NCI-H1436 (cell line): Measurements from ENCODE around the gene FAM118A.
"Not testable (repeated sequence)": the region's sequence is repeated elsewhere in the genome, so short reads cannot be mapped to it uniquely, and the experiment has no call there.

ENCODE experiments used
- DNase-seq: peaks from one replicate; lab custom pipeline; 2025; lab: John Stamatoyannopoulos, UW

FAM118A gene

DNA sequence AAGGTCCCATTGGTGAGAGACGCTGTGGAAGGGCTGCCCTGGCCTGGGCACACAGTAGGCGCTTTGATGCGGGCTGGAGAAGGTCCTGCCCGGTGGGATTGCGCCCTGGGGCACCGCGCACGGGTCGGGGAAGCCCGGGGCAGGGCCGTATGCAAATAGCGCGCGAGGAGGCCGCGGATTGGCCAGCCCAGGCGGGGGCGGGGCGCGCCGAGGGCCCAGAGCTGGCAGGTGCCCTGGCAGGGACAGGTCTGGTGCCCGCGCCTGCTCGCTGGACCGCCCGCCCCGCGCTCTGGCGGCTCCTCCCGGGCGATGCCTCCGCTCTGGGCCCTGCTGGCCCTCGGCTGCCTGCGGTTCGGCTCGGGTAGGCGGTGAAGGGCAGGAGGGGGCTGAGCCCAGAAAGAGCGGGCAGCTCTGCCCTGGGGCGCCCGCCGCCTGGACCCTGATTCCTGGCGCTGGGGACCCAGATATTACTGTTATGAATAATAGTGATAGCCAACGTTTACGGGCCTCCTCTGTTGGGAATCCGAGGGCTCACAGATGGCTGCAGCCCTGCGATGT is 24.9 kb upstream of the FAM118A start, which contains the start of gene UPK3A:
UPK3A (plus strand) TSS at position 245 of the 558 bp plus-strand sequence; CDS start at position 310, 65 bp downstream.
- DNase-seq = peak; percentile 42

GRCh38 chr22:45285263-45286058 is 24.3 kb upstream of the FAM118A start:
- no peak for DNase-seq

DNA sequence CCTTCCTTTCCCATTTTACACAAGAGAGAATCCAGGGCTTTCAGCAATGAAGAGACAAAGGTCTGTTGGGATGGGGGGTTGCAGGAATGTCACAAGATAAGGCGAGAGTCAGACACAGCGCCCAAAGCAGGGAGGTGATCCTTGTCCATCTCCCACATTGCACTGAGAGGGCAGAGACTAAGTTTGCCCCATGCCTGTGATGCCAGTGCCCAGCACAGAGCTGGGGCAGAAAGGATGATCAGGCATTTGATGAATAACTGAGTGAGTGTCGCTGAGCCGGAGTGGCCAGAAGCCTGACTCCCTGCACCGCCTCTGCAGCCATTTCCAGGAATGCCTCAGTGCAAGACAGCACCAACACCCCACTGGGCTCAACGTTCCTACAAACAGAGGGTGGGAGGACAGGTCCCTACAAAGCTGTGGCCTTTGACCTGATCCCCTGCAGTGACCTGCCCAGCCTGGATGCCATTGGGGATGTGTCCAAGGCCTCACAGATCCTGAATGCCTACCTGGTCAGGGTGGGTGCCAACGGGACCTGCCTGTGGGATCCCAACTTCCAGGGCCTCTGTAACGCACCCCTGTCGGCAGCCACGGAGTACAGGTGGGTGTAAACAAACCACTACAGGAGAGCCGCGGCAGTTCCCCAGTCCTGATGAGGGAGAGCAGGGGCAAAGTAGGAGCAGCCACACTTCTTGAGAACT is 22.7 kb upstream of the FAM118A start:
- DNase-seq = no peak

- DNase-seq = peak; percentile 74
These were observed 19.3 kb upstream of the FAM118A start for GRCh38 chr22:45290410-45290936.

DNA sequence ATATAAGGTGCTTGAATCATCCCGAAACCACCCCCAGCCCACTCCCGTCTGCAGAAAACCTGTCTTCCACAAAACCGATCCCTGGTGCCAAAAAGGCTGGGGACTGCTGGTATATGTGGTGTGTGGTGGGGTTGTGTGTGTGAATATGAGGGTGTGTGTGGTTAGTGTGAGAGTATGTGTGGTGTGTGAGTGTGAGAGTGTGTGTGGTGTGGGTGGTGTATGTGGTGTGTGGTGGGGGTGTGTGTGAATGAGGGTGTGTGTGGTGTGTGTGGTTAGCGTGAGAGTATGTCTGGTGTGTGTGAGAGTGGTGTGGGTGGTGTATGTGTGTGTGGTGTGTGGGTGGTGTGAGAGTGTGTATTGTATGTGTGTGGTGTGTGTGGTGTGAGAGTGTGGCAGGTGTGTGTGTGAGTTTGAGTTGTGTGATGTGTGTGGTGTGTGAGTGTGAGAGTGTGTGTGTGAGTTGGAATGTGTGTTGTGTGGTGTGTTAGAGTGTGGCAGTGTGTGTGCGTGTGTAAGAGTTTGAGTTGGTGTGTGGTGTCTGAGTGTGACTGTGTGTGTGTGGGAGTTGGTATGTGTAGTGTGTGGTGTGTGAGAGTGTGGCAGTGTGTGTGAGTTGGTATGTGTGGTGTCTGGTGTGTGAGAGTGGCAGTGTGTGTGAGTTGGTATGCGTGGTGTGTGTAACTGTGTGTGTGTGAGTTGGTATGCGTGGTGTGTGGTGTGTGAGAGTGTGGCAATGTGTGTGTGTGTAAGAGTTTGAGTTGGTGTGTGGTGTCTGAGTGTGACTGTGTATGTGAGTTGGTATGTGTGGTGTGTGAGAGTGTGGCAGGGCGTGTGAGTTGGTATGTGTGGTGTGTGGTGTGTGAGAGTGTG is 18.4 kb upstream of the FAM118A start:
- no peak for DNase-seq

DNA sequence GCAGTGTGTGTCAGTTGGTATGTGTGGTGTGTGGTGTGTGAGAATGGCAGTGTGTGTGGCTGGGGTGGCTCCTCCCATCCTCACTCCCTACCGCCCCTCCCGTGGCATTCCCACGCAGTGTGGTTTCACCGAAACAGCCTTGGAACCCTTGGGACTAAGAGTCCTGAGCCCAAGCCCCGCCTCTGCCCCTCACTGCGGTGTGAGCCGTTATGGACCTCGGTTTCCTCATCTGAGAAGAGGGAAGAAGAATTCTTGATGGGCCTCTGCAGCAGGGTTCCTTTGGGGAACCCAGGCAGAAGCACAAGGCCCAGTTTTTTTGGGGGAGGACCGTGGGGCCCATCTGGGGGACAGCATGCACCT is 17.8 kb upstream of the FAM118A start:
- DNase-seq = no peak

DNA sequence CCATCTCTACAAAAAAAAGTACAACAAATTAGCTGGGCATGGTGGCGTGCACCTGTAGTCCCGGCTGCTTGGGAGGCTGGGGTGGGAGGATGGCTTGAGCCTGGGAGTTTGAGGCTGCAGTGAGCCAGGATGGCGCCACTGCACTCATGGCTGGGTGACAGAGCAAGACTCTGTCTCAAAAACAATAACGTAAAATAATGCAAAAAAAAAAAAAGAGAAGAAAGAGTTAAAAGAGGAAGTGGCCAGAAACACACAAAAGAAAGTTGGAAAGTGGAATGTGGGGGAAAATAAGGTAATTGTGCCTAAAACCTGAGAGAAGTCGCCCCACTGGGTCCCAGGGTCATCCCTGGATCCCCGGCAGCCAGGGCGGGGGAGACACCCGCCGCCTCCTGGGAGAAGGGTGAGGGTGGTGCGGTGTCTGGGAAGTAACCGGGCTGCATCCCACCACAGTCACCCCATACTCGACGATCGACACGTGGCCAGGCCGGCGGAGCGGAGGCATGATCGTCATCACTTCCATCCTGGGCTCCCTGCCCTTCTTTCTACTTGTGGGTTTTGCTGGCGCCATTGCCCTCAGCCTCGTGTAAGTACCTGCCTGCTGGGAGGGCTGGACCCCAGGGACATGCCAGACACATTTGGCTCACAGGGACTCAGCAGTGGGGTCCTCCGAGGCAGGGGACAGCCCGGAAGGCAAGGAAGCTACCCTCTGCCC is 16.8 kb upstream of the FAM118A start:
- no peak for DNase-seq

DNA sequence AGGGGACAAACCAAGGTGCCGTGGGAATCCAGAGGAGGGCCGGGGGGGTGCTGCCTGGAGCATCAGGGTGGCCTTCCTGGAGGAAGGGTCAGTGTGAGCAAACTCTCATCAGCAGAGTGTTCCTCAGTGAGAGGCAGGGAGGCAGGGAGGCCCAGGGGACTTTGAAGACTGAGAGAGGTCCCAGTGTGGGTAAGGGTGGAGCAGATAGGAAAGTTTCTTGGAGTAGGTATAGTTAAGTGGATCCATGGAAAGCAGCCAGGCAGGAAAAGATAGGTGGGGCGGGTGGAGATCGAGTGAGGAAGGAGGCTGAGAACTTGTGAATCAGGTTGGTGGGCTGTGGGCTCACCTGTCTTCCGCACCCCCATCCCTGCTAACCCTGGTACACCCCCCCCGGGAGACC is 15.7 kb upstream of the FAM118A start:
- no peak for DNase-seq

DNA sequence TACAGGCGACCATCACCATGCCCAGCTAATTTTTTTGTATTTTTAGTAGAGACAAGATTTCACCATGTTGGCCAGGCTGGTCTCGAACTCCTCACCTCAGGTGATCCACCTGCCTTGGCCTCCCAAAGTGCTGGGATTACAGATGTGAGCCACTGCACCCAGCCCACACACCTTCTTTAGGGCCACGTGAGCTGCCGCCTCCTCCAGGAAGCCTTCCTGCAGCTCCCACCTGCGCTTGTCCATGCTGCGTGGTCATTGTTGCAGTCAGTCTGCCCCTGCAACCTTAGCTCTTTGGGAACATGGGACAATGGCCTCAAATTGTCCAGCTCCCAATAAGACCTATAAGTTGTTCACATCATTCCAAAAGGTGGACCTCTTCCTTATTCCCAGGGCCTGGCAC is 14.7 kb upstream of the FAM118A start:
- DNase-seq = not testable (repeated sequence)

- DNase-seq = no peak
These were observed 14.2 kb upstream of the FAM118A start for GRCh38 chr22:45295492-45295891.

DNA sequence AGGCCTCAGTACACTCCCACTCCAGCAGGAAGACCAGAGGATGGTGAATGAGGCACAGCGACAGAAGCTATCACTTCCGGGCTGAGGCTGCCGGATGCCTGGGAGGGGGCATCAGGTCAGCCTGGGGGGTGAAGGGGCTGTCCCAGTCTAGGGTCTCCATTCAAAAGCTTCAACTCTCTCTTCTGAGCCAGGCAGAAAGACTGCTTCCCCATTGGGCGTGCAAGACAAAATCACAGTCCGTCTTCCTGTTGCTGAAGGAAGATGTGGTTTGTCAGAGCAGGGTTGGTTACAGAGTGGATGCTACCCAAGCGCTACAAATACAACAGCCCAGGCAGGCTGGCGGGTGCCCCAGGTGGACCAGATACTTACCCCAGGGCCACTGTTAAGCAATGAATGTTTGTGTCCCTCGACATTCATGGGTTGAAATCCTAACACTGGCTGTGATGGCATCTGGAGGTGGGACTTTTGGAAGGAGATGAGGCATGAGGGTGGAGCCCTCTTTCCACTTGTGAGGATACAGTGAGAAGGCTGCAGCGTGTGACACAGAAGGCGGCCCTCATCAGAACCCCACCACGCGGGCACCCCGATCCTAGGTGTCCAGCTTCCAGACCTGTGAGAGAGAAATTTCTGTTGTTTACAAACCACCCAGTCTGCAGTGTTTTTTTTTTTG is 13.0 kb upstream of the FAM118A start:
- no peak for DNase-seq

DNA sequence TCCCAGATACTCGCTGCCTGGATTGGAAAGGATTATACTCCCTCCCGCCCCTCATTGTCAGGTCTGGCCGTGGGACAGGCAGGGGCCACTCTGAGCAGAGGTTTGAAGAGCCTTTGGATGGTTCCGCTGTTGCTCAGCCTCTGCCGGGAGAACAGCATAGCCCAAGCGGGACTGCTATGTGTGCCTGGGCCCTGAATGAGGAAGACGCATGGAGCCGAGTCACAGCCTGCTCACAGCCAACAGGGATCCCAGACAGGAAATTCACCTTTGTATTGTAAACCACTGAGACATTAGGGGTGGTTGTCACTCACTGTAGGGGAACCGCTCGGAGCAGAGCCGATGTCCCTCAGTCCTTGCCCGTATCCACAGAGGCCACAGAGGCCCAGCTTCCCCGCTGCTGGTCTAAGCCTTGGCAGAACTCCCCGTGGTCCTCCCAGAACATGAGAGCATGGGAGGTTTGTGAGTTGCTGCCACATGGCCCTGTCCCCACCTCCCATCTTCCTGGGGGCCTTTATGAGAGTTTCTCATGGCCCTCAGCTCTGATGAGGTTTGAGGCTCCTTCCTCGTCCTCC is 10.7 kb upstream of the FAM118A start:
- DNase-seq = no peak

GRCh38 chr22:45302751-45303150 is 7.0 kb upstream of the FAM118A start:
- no peak for DNase-seq

GRCh38 chr22:45303181-45303580 is 6.6 kb upstream of the FAM118A start:
- DNase-seq = no peak

DNA sequence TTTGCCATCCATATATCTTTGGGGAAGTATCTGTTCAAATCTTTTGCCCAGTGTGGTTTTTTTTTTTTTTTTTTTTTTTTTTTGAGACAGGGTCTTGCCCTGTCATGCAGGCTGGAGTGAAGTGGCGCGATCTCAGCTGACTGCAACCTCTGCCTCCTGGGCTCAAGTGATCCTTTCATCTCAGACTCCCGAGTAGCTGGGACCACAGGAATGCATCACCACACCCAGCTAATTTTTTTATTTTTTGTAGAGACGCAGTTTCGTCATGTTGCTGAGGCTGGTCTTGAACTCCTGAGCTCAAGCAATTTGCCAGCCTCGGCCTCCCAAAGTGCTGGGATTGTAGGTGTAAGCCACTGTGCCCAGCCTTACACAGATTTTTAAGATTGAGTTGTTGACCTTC is 4.8 kb upstream of the FAM118A start:
- no peak for DNase-seq

DNA sequence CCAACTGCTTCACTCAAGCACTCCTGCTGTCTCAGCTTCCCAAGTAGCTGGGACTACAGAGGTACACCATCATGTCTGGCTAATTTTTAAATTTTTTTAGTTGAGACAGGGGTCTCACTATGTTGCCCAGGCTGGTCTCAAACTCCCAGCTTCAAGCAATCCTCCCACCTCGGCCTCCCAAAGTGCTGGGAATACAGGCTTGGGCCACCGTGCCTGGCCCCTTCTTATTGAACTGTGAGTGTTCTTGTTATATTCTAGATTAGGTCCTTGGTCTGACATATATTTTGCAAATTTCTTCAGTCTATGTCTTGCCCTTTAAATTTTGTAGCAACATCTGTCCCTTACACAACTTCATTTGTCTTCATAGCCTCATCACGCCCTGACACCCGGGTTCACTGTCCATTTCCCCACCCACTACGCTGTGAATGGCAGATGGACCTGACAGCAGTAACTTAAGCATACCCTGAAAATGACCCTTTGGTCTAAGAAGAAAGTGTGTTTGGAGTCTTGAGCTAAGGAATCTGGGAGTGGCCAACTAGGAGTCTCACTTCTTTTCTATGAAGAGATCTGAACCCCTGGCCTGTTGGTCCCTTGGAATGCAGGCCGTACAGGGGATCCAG is 4.2 kb upstream of the FAM118A start:
- DNase-seq = no peak

DNA sequence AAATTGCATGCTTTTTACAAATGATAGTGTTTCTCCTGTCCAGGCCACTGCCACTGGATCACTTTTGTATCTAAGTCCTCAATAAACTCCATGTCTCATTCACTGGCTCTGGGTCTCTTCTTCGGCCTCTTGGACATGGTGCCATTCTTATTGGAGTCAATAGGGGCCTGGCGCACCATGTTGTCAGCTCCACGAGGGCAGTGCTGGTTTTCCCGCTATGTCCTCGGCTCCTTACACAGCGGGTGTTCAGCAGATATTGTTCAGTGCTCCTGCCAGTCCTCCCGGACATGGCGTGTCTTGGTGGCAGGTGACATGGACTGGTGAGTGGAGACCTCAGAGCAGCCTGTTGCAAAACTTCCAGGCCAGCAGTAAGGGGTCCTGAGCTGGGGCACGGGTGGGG is 3.6 kb upstream of the FAM118A start:
- DNase-seq = no peak

DNA sequence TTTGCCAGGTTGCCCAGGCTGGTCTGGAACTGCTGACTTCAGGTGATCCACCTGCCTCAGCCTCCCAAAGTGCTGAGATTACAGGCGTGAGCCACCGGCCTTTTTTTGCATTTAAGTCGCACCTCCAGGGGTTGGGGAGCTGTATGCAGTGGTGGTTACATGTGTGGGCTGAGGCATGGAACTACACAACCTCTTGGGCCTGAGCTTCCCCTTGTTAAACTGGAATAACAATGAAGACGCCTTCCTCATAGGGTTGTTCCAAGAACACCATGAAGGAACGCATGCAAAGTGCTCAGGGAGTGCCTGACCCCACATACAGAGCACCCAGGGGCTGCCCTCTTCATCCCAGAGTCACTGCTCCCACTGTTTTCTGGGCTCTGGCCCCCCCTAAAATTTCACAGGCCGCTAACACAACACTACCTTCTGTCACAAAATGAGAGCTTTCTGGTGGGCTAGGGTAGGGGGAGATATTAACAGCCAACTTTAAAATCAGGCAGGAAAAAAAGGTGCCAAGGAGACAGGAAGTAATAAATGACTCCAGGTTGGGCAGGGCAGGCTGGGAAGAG is 1.3 kb upstream of the FAM118A start:
- DNase-seq = no peak

DNA sequence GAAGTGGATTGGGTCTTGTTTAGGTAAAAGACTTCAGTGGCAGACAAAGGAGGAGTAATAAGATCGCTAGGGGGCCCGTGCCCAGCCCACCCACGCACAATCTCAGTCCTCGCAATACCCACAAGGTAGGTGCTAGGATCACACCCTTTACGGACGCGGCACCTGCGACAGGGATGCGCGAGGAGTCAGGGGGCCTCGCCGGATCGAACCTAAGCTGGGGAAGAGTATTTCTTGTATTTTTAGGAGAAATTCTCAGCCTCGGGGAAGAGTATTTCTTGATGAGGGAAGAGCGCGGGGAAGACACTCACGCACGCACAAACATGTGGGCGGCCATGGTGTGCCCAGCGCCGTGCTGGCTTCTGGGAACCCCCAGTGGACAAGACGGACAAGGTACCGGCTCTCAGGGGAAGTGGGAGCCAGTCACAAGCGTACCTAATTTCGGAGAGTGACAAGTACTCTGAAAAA is 745 bp upstream of the FAM118A start:
- no peak for DNase-seq
